ENCODE data around the gene LRPPRC. TPM values are rescaled to one million over a fixed set of nuclear protein-coding genes. Genes with fewer than 3 reads are reported as not detected.

Gene LRPPRC
- total RNA-seq, 1 donor from 2014 or later: 108 TPM

GRCh38 chr2:43906448-43907109, 89.2 kb downstream of the LRPPRC start:
- DNase-seq: no peak

GRCh38 chr2:43905871-43906270, 89.9 kb downstream of the LRPPRC start:
- no peak for DNase-seq

- no peak for DNase-seq
These were observed 90.4 kb downstream of the LRPPRC start for GRCh38 chr2:43905371-43905803.

DNA sequence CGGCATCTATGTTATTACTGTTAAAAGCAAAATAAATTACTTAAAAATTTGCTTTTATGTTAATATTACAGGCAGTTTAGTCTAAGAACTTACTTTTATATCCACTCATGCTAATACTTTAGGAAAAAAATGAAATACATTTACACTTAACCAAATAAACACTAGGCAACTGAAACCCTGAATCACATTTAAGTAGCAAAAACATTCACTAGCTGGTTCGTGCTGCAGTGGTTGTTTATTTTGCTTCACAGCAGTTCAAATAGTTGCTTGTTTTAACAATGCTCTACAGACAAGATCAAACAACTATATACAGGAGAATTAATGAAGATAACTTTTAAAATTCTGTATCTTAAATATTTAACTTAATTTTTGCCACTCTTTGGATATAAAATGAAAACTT, 96.2 kb downstream of the LRPPRC start:
- no peak for DNase-seq

- DNase-seq: no peak
These were observed 96.9 kb downstream of the LRPPRC start for GRCh38 chr2:43898838-43899346.

DNA sequence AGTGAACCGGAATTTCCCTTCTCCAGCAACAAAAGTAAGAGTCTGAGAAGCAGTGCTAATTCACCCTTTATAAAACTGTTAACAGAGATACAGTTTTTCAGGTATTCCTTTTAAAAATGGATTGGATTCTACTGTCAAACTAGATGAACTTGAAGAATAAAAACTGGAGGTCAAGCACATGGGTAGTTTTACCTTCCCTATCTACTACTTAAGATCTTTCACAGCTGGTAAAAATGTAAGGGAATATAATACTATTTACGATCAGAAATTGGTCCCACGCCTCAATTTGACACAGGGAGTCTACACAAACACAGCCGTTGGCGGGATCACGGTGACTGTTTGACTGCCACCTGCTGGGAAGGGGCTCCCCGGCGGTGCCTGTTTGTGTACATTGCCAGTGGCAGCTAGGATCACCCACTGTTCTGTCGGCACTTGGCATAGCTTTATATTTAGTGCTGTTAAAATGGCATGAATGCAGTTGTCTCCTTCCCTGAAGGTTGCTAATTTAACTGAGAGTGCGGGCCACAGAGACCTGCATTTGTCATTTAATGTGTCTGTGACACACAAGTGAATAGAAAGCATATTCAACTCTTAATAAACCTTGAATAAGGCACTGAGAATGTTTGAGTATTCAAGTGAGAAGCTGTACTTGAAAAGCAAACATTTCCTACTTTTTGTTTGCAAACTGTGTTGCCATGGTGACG, 97.5 kb downstream of the LRPPRC start:
- DNase-seq: no peak

GRCh38 chr2:43897492-43897891, 98.3 kb downstream of the LRPPRC start:
- no peak for DNase-seq

DNA sequence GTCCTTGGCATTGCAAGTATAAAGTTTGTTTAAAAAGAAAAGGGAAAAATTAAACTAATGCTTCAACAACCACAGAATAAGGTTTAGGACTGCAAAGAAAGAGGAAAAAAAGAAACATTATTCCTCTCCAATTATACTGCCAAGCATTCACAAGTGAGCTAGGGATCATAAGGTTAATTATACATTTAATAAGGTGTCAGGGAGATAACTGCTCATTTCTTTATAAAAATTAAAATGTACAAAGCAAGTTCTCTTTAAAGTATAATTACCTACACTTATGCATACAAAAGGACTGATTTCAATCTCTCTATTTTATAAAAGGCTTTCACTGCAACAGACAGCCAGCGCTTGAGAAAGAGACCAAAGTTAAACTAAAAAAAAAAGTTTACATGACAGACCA, 98.9 kb downstream of the LRPPRC start:
- no peak for DNase-seq

- no peak for DNase-seq
These were observed 101.0 kb downstream of the LRPPRC start for GRCh38 chr2:43894743-43895142.

DNA sequence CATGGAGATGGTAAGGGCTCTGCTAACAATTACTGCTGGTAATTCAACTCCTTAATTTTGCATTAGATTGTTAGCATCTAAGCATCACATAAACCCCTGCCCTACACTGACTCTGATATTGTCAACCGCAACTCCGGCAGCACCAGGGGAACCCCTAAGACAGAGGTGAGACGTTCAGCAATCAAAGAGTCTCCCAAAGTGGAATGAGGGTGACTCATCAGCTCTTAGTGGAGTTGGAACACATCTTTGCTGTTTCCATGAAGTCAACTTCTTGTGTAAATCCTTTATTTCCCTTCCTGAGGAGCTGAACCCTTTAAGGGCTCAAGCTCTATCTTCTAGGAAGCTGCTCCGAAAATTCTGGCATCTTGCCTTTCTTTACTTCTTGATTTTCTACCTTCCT, 104.9 kb downstream of the LRPPRC start:
- DNase-seq: no peak

GRCh38 chr2:43889416-43889815, 106.4 kb downstream of the LRPPRC start:
- no peak for DNase-seq

- no peak for DNase-seq
These were observed 108.6 kb downstream of the LRPPRC start for GRCh38 chr2:43887176-43887575.

GRCh38 chr2:43885132-43885632, 110.6 kb downstream of the LRPPRC start:
- DNase-seq: no peak

- no peak for DNase-seq
These were observed 111.1 kb downstream of the LRPPRC start for GRCh38 chr2:43884689-43885088.

GRCh38 chr2:43882312-43882711, 113.5 kb downstream of the LRPPRC start:
- no peak for DNase-seq

- no peak for DNase-seq
These were observed 114.8 kb downstream of the LRPPRC start for GRCh38 chr2:43880952-43881351.

DNA sequence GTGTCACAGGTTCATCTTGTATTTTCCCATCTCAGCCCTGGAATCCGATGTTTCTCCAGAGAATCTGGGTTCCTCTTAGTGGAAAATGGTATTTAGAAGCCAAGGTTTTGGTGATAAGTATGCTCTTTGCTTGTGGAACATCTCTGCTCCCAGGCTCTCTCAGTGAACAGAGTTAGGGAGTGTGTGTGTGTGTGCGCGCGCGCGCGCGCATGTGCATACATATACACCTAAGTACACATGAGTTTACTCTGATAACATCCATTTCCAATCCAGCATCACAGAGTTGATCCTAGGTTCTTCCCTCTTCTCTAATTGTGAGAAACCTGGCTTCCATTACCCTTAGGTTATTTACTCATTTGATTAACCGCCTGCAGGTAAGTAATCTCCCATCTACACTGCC, 115.3 kb downstream of the LRPPRC start:
- no peak for DNase-seq

DNA sequence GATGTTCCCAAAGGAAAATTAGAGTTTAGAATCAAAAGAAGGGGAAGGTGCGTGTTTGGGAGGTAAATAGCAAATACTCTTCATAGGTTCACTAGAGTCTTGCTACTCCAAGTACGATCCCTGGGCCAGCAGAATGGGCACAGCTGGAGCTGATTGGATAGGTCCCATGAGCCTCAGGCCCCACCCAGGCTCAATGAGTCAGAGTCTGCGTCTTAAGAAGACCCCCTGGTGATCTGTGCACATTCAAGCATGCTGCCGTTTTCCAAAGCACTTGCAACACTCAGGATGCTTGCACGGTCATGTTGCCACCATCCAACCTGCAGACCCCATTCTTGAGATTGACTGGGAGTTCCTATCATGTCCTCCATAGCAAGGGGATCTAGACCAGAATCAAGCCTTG, 116.5 kb downstream of the LRPPRC start:
- DNase-seq: no peak

DNA sequence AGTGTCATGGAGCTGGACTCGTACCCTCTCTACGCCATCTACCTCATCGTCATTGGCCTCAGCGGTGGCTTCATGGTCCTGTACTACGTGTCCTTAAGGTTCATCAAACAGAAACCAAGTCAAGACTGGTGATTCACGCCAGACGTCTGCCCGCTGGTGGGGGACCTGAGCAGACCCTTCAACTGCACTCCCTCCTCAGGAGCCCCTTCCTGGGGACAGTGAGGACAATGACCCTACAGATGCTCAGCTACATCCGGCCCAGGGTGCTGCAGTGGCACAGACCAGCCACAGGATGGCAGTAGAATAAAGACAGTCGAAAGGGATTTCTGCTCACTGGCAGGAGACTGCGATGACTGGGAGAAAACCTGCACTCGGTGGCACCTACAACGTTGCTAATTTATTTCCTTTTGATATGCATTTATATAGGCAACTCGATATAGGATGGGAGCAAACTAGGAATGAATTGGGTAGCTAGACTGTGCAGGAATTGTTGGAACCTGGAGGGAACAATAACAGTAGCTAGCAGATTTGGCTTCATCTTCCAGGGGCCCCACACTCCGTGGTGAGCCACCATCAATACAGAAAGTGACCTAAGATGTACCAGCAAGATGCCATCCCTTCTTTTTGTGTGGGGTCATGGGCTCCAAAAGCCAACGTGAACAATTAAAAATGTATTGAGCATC, 117.9 kb downstream of the LRPPRC start:
- DNase-seq: peak; percentile 58

DNA sequence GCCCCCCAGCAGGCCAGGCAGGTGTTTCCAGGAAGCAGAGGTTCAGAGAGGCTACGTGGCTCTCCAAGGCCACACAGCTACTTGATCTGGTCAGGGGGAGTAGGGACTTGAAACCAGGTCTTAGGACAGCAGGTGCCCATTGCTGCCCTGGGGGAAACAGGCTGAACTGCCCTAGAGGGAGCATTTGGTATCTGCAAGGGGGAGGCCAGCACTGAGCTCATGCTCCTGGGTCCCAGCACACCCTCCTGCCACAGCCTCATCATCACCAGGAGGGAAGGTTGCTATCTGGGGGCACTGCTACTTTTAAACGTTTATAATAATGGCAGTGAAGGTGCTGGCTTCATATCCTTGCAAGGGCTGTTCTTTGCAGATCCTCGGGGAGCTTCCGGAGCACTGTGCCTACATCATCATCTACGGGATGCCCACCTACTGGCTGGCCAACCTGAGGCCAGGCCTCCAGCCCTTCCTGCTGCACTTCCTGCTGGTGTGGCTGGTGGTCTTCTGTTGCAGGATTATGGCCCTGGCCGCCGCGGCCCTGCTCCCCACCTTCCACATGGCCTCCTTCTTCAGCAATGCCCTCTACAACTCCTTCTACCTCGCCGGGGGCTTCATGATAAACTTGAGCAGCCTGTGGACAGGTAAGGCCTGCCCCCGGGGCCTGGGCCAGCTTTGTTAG, 120.9 kb downstream of the LRPPRC start:
- no peak for DNase-seq

DNA sequence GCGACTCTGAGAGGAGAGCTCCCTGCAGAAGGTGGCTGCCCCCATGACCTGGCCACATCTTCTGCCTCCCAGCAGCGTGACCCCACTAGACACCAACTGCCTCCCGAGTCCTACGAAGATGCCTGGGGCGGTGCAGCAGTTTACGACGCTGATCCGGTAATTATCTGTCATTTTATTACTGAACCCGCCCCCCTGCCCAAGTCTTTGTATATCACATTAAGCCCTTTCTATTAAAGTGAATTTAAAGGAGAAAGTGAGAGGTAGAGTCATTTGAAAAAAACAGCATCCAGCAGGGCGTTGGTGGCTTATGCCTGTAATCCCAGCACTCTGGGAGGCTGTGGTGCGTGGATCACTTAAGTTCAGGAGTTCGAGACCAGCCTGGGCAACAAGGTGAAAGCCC, 123.6 kb downstream of the LRPPRC start:
- DNase-seq: no peak

GRCh38 chr2:43855292-43855691, 140.5 kb downstream of the LRPPRC start:
- DNase-seq: no peak

- DNase-seq: no peak
These were observed 141.1 kb downstream of the LRPPRC start for GRCh38 chr2:43854671-43855070.

Measured in occipital lobe (tissue), 2 donors.